Osteoblast (primary cell): Measurements from ENCODE around the gene CFAP45. TPM values are rescaled to one million over a fixed set of nuclear protein-coding genes. Genes with fewer than 3 reads are reported as not detected.

Experiments
- DNase-seq: peaks from one replicate; pipeline ENCODE4 v3.0.0; 2011; ENCODE audit warnings: low spot score, mixed read lengths; ENCODE audit not compliant: insufficient read length; ENCODE audit errors: missing footprints
- H2AFZ ChIP-seq: 2 replicates; pipeline ENCODE4 v1.6.0; 2011; ENCODE audit warnings: mild to moderate bottlenecking, low read length
- H3K27ac ChIP-seq: 2 replicates; pipeline ENCODE4 v1.5.1; 2011; ENCODE audit warnings: mild to moderate bottlenecking, low read depth, low read length, moderate library complexity
- H3K27me3 ChIP-seq: 2 replicates; pipeline ENCODE4 v1.6.0; 2012; ENCODE audit warnings: mild to moderate bottlenecking, control low read depth, inconsistent platforms, low read length, moderate library complexity; ENCODE audit not compliant: insufficient read depth
- H3K36me3 ChIP-seq: 2 replicates; pipeline ENCODE4 v1.5.1; 2011; ENCODE audit warnings: mild to moderate bottlenecking, low read length, control low read depth, moderate library complexity; ENCODE audit not compliant: insufficient read depth
- H3K4me1 ChIP-seq: 2 replicates; pipeline ENCODE4 v1.5.1; 2011; ENCODE audit warnings: mild to moderate bottlenecking, low read length, control low read depth, moderate library complexity; ENCODE audit not compliant: insufficient read depth
- H3K4me2 ChIP-seq: 2 replicates; pipeline ENCODE4 v1.6.0; 2011; ENCODE audit warnings: mild to moderate bottlenecking, low read length; ENCODE audit not compliant: insufficient read depth
- H3K4me3 ChIP-seq: fragments of 200-600 bp; sonication (generic); 3 replicates; pipeline ENCODE4 v1.5.1; 2012; ENCODE audit warnings: mild to moderate bottlenecking, low read length, inconsistent platforms; ENCODE audit not compliant: insufficient read depth
- H3K79me2 ChIP-seq: 2 replicates; pipeline ENCODE4 v1.6.0; 2012; ENCODE audit warnings: mild to moderate bottlenecking, low read length, control low read depth, inconsistent platforms; ENCODE audit not compliant: insufficient read depth
- H3K9me3 ChIP-seq: 2 replicates; pipeline ENCODE4 v1.5.1; 2011; ENCODE audit warnings: low read depth, low read length, control low read depth
- H4K20me1 ChIP-seq: 2 replicates; pipeline ENCODE4 v1.6.0; 2012; ENCODE audit warnings: mild to moderate bottlenecking, low read length, control low read depth; ENCODE audit not compliant: insufficient read depth
- total RNA-seq: library from RNA; depleted of rRNA; stranded (reverse); fragments of >200 nt; gene quantifications from 2 replicates; pipeline ENCODE4 v1.2.3, GENCODE V29; 2012
- TF ChIP-seq, protein P1 (sequence below): IDR thresholded peaks from 2 replicates; pipeline ENCODE4 v1.5.1; 2011; ENCODE audit warnings: mild to moderate bottlenecking, low read depth, low read length, moderate library complexity; ENCODE audit errors: extremely low read depth

CFAP45 gene
- total RNA-seq, 1 donor = 0.36 TPM

DNA sequence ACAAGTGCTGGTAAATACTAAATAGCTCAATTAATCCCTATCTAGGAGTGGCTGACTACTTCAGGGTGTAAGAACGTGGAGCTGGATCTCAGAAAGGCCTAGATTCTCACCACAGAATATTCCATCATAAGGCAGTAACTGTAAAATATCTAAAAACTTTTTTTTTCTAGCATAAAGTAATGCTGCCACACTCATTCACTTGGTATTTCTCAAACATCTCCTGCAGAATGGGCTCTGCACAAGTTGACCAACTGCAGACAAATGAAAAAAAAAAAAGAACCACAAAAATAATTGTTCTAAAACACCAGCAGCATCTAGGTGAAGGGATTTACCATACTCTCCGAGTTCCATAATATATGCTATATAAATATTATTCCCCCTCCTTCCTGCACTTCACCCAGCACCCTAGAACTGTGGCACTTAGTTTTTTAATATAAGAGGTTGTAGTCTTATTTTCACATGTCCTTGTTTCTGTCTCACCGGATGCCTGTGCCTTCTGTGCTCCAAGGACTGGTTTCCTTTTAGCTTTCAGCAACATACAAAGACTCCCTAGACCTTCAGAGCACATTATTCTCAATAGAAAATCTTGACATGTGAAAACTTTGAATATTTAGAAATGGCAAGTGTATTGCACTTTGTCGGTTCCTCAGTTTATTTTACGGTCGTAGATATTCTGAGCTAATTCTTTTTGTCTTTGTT, 46.4 kb downstream of the CFAP45 start:
- H3K36me3 ChIP-seq = no peaks in the 10 kb centered on the region
- no peak for DNase-seq
- H3K4me1 ChIP-seq = peaks cover 34% of the 10 kb centered on the region
- no peaks in the 10 kb centered on the region for H3K27me3 ChIP-seq
- H3K79me2 ChIP-seq = no peaks in the 10 kb centered on the region
- H3K27ac ChIP-seq = peak overlapping the region; percentile 66
- H3K9me3 ChIP-seq = no peaks in the 10 kb centered on the region
- peak overlapping the region; percentile 82 for H3K4me3 ChIP-seq
- TF ChIP-seq, protein P1, sequence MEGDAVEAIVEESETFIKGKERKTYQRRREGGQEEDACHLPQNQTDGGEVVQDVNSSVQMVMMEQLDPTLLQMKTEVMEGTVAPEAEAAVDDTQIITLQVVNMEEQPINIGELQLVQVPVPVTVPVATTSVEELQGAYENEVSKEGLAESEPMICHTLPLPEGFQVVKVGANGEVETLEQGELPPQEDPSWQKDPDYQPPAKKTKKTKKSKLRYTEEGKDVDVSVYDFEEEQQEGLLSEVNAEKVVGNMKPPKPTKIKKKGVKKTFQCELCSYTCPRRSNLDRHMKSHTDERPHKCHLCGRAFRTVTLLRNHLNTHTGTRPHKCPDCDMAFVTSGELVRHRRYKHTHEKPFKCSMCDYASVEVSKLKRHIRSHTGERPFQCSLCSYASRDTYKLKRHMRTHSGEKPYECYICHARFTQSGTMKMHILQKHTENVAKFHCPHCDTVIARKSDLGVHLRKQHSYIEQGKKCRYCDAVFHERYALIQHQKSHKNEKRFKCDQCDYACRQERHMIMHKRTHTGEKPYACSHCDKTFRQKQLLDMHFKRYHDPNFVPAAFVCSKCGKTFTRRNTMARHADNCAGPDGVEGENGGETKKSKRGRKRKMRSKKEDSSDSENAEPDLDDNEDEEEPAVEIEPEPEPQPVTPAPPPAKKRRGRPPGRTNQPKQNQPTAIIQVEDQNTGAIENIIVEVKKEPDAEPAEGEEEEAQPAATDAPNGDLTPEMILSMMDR = no peak
- peak overlapping the region; percentile 84 for H3K4me2 ChIP-seq
- H4K20me1 ChIP-seq = no peaks in the 10 kb centered on the region
- H2AFZ ChIP-seq = peak overlapping the region; percentile 79

DNA sequence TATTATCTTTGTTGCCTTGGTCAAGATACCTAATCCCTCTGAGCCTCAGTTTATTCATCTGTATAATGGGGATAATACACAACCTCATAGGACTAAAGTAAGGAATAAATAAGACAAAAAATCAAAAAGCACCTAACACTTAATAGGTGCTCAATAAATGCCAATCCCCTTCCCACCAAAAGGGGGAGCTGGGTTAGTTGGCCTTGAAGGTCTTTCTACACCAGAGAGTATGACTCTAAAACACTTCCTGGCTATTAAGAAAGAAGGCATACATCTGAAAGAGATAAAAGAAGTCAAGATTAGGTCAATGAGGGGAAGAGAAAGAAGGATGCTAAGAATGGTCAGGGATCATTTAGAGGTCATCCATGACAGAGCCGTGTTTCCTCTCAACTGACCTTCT, 48.6 kb downstream of the CFAP45 start:
- Histone ChIP-seq H4K20me1 (no peaks in the 10 kb centered on the region), H3K9me3 (no peaks in the 10 kb centered on the region), H3K4me3 (no peak overlapping the region), H3K4me2 (no peak overlapping the region), H3K27ac (no peak overlapping the region), H3K36me3 (no peaks in the 10 kb centered on the region), H3K4me1 (peaks cover 34% of the 10 kb centered on the region), H2AFZ (no peak overlapping the region), H3K79me2 (no peaks in the 10 kb centered on the region), H3K27me3 (no peaks in the 10 kb centered on the region)
- DNase-seq = no peak
- TF ChIP-seq, protein P1 = no peak

DNA sequence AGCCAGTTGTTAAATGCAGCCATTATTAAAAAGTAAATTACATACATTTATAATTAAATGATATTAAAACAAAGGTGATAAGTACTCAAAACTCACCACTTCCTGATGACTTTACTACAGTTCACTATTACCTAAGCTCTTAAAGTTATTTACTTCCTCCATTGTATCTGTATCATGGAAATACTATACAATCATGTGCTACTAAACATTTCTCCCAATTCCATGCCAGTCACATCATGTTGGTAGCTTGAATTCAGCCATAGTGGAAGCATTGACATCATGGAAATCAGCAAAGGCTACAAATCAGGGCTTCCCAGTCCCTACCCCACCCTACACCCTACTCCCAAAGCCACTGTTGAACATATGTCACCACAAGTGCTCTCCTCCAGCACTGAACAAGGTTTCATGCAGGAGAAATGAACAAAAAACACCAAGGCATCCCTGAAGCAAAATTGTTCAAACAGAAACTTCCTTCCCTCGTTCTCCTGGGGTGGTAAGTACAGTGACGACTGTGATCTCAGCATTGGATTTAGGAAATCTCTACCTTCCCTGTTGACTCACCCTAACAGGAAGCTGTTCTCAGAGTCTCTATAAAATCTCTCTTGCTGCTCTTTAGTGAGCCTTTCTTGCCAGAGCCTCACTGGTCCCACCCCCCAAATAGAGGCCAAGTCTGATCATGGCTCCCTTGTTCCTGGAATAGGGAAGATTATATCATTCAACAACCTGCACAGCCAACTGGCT, 50.2 kb downstream of the CFAP45 start:
- TF ChIP-seq, protein P1 = no peak
- Histone ChIP-seq H3K4me3 (peak overlapping the region; percentile 48), H3K9me3 (no peaks in the 10 kb centered on the region), H4K20me1 (no peaks in the 10 kb centered on the region), H3K4me2 (peak overlapping the region; percentile 76), H3K36me3 (no peaks in the 10 kb centered on the region), H3K27ac (peak overlapping the region; percentile 90), H3K4me1 (peaks cover 28% of the 10 kb centered on the region), H3K27me3 (no peaks in the 10 kb centered on the region), H3K79me2 (no peaks in the 10 kb centered on the region), H2AFZ (peak overlapping the region; percentile 67)
- DNase-seq = no peak

DNA sequence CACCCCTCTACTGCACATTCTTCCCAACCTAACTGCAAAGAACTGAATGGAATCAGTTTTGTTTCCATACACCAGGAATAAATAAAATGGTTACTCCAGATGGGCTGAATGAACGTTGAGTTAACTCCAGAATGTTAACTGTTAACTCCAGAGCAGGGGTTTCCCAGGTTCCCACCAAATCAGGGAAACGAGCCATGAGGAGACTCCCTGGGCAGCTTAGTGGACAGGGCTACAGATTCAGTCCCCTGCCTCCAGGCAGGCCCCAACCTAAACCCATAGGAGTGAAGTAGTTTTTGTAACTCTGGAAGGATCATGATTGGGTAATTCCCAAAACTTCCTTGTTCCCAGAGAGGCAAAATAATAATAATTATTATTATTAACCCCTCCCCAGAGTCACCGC, 51.6 kb downstream of the CFAP45 start:
- TF ChIP-seq, protein P1 = no peak
- no peaks in the 10 kb centered on the region for H4K20me1 ChIP-seq
- peaks cover 19% of the 10 kb centered on the region for H3K4me1 ChIP-seq
- H3K4me2 ChIP-seq = no peak overlapping the region
- H3K27ac ChIP-seq = no peak overlapping the region
- no peak overlapping the region for H2AFZ ChIP-seq
- no peaks in the 10 kb centered on the region for H3K79me2 ChIP-seq
- no peaks in the 10 kb centered on the region for H3K36me3 ChIP-seq
- H3K9me3 ChIP-seq = no peaks in the 10 kb centered on the region
- DNase-seq = no peak
- H3K4me3 ChIP-seq = no peak overlapping the region
- no peaks in the 10 kb centered on the region for H3K27me3 ChIP-seq
